Activated T-cell treated with anti-CD3 and anti-CD28 coated beads, Interleukin-2, amount 50 U/mL, for 24 hours (primary cell): ENCODE data around the gene ADTRP.

Experiments
- DNase-seq: peaks from one replicate; pipeline ENCODE4 v3.0.0-alpha.2; 2020
- H3K27ac Mint-ChIP-seq: 2 replicates; pipeline ENCODE4 v1.8.0; 2020; ENCODE audit warnings: mild to moderate bottlenecking, mixed read lengths
- H3K27me3 Mint-ChIP-seq: 2 replicates; pipeline ENCODE4 v1.8.0; 2020; ENCODE audit warnings: mixed read lengths
- H3K36me3 Mint-ChIP-seq: 2 replicates; pipeline ENCODE4 v1.8.0; 2020; ENCODE audit warnings: low read depth, mixed read lengths
- H3K4me1 Mint-ChIP-seq: 2 replicates; pipeline ENCODE4 v1.8.0; 2020; ENCODE audit warnings: low read depth, mixed read lengths
- H3K4me3 Mint-ChIP-seq: 2 replicates; pipeline ENCODE4 v1.8.0; 2020; ENCODE audit warnings: mild to moderate bottlenecking, moderate library complexity, mixed read lengths
- H3K9me3 Mint-ChIP-seq: 2 replicates; pipeline ENCODE4 v1.8.0; 2020; ENCODE audit warnings: mixed read lengths

Gene ADTRP, protein sequence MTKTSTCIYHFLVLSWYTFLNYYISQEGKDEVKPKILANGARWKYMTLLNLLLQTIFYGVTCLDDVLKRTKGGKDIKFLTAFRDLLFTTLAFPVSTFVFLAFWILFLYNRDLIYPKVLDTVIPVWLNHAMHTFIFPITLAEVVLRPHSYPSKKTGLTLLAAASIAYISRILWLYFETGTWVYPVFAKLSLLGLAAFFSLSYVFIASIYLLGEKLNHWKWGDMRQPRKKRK

GRCh38 chr6:11778648-11779328, at the start of gene ADTRP:
TSS of gene ADTRP (minus strand) at chr6:11778803. CDS start at chr6:11778759, 44 bp downstream.
- Mint-ChIP-seq H3K27ac (no peak within 1 kb of the TSS), H3K27me3 (peaks cover 2% of the 10 kb centered on the region), H3K9me3 (no peaks in the 10 kb centered on the region), H3K4me3 (no peak within 1 kb of the TSS), H3K36me3 (no peaks in the 10 kb centered on the region), H3K4me1 (no peaks in the 10 kb centered on the region)
- DNase-seq, result no peak

DNA sequence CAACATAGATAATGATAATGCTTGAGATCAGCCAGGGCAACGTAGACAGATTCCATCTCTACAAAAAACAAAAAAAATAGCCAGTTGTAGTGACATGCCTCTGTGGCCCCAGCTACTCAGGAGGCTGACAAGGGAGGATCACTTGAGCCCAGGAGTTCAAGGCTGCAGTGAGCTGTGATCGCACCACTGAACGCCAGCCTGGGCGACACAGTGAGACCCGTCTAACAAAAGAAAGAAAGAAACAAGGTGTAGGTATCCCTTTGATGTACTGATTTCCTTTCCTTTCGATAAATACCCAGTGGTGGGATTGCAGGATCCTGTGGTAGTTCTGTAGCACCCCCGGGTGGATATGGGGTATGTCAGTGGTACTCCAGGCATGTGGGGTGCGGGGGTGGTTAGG, 48.2 kb upstream of the ADTRP start:
- Mint-ChIP-seq H3K27ac (no peak overlapping the region), H3K27me3 (no peaks in the 10 kb centered on the region), H3K9me3 (no peaks in the 10 kb centered on the region), H3K4me3 (no peak overlapping the region), H3K4me1 (peaks cover 16% of the 10 kb centered on the region), H3K36me3 (no peaks in the 10 kb centered on the region)
- no peak for DNase-seq

DNA sequence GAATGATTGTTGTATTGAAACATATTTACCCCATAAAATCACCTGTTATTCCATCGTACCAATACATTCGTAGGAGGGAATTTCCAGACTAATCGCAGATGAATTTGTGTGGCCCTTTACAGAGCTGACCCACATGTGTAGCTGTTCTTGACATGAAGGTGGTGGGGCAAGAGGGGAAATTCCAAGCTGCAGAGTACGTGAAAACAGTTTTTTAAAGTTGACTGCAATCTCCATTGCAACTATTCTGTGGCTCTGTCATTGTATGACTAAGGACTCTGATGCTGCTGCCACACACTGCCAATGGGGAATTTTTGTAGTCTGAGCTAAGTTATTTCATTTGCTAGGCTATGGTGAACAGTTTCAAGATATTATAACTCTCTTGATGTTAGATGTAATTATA, 46.4 kb upstream of the ADTRP start:
- no peaks in the 10 kb centered on the region for H3K9me3 Mint-ChIP-seq
- H3K4me3 Mint-ChIP-seq, result no peak overlapping the region
- no peaks in the 10 kb centered on the region for H3K27me3 Mint-ChIP-seq
- DNase-seq, result no peak
- H3K27ac Mint-ChIP-seq, result peak overlapping the region; percentile 70
- H3K4me1 Mint-ChIP-seq, result peaks cover 16% of the 10 kb centered on the region
- no peaks in the 10 kb centered on the region for H3K36me3 Mint-ChIP-seq

- DNase-seq, result no peak
- Mint-ChIP-seq H3K27me3 (no peaks in the 10 kb centered on the region), H3K27ac (no peak overlapping the region), H3K36me3 (no peaks in the 10 kb centered on the region), H3K4me1 (peaks cover 16% of the 10 kb centered on the region), H3K4me3 (no peak overlapping the region), H3K9me3 (no peaks in the 10 kb centered on the region)
Measured at GRCh38 chr6:11822346-11822745, 43.7 kb upstream of the ADTRP start.

DNA sequence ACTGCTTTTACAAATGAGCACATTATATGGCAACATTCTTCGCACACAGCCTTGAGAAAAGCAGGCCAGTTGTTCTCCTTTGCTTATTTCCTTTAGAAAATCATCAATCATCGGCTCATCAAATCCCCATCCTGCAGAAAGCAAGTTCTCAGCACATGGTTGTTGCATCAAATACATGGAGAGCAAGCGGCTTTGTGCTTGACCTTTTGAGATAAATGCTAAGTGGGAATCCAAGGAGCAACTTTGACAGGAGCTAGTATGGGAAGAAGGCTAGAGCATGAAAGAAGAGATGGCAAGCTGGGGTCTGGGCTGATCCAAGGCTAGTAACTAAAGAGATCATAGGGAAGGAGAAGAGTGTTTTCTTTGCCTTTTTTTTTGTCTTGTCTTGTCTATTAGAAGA, 43.2 kb upstream of the ADTRP start:
- H3K4me3 Mint-ChIP-seq, result no peak overlapping the region
- H3K9me3 Mint-ChIP-seq, result no peaks in the 10 kb centered on the region
- no peak overlapping the region for H3K27ac Mint-ChIP-seq

DNA sequence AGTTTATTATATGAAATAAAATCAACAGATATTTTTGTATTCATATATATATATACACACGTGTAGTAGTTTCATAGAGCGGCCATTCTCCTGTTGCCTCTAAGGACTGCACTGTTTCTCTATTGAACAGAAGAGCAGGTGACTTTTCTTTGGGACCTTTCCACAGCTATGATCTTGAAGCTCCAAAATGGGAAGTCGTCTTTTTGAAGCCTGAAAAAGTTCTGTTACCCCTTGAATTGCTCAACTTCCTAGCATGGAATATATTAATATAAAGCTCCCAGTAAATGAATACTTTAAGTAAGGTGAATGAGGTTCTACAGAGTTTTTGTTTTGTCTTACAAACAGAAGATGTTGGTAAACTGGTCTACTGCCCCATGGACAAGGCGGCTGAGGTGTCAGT, 42.2 kb upstream of the ADTRP start:
- Mint-ChIP-seq H3K9me3 (no peaks in the 10 kb centered on the region), H3K27me3 (no peaks in the 10 kb centered on the region), H3K27ac (no peak overlapping the region), H3K4me3 (no peak overlapping the region), H3K4me1 (peaks cover 16% of the 10 kb centered on the region), H3K36me3 (no peaks in the 10 kb centered on the region)
- DNase-seq, result no peak

More for the DNA sequence above, 43.2 kb upstream of the ADTRP start:
- Mint-ChIP-seq H3K27me3 (no peaks in the 10 kb centered on the region), H3K36me3 (no peaks in the 10 kb centered on the region), H3K4me1 (peaks cover 16% of the 10 kb centered on the region)
- no peak for DNase-seq

DNA sequence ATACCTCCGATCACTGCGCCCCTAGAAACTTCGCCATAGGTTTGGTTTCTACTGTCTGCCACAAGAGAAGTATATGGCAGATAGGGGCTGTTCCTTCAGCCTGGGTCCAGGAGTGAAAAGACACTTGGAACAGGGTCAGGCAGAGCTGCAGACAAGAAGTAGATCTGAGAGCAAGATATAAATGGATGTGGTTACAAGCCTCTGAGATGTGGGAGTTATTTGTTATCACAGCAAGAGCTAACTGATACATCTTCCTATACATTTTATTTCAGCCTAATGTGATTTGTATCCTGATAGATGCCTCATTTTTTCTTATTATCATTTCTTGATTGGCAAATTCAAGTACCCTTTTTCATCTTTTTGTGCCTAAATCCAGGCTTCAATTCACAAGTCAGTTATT, 40.9 kb upstream of the ADTRP start:
- Mint-ChIP-seq H3K27me3 (no peaks in the 10 kb centered on the region), H3K4me3 (no peak overlapping the region), H3K4me1 (peaks cover 4% of the 10 kb centered on the region), H3K27ac (no peak overlapping the region), H3K36me3 (no peaks in the 10 kb centered on the region), H3K9me3 (no peaks in the 10 kb centered on the region)
- DNase-seq, result no peak

GRCh38 chr6:11815231-11815630, 36.6 kb upstream of the ADTRP start:
- Mint-ChIP-seq H3K4me3 (no peak overlapping the region), H3K36me3 (no peaks in the 10 kb centered on the region), H3K27me3 (no peaks in the 10 kb centered on the region), H3K4me1 (peaks cover 14% of the 10 kb centered on the region), H3K27ac (no peak overlapping the region), H3K9me3 (no peaks in the 10 kb centered on the region)
- DNase-seq, result no peak

DNA sequence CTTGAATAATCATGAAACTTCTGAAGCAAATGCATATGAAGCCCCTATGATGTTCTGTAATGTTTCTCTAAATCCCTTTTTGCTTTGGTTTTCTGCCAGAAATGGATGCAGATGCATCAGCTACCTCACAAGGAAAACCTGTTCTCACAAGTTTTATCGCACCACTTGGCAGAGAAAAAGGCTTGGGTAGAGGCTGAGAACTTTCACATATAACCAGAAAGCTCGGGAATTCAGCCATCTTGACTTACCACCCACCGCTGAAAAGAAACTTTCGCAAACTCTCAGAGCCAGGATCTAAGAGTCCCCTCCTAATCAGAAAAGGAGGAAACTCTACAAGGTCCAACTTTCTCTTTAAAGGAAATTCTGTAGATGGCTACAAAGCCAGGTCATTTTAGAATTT, 36.2 kb upstream of the ADTRP start:
- Mint-ChIP-seq H3K27me3 (no peaks in the 10 kb centered on the region), H3K27ac (no peak overlapping the region), H3K4me3 (no peak overlapping the region), H3K36me3 (no peaks in the 10 kb centered on the region), H3K9me3 (no peaks in the 10 kb centered on the region), H3K4me1 (peaks cover 14% of the 10 kb centered on the region)
- no peak for DNase-seq

DNA sequence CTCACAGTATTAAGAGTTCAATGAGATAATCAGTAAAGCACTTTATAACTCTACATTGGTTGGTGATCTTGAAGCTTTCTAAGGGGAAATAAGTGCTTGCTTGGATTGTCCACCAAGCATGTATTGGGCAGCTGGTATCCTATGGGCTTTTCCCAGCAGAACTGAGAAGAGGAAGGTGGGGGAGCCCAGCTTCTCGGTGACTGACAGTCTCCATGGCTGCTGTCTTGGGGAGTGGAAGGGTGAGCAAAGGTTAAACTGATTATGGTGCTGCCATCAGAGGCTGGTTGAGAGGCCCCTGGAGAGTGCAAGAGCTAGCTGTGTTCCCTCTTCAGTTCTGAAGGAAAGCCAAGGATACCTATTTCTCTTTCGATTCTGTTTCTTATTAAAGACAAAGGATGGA, 35.5 kb upstream of the ADTRP start:
- Mint-ChIP-seq H3K27ac (no peak overlapping the region), H3K4me1 (peaks cover 14% of the 10 kb centered on the region), H3K27me3 (no peaks in the 10 kb centered on the region), H3K9me3 (no peaks in the 10 kb centered on the region), H3K36me3 (no peaks in the 10 kb centered on the region), H3K4me3 (no peak overlapping the region)
- no peak for DNase-seq

DNA sequence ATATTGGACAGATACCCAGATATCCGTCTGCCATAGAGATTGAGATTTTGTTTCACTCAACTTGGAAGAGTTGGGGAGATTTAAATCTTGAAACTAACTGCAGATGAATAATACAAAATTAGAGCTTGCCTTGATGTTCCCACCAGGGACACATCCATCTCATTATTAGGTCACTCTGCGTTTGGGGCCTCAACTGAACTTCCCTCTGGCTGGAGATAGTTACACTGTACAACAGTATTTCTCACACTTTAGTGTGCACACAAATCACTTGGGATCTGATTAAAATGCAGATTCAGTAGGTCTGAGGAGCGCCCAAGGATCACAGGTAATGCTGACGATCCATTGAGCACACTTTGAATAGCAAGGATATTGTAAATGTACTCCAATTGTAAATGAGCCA, 35.0 kb upstream of the ADTRP start:
- Mint-ChIP-seq H3K27me3 (no peaks in the 10 kb centered on the region), H3K9me3 (no peaks in the 10 kb centered on the region), H3K4me3 (no peak overlapping the region), H3K4me1 (peaks cover 14% of the 10 kb centered on the region), H3K27ac (no peak overlapping the region), H3K36me3 (no peaks in the 10 kb centered on the region)
- no peak for DNase-seq

DNA sequence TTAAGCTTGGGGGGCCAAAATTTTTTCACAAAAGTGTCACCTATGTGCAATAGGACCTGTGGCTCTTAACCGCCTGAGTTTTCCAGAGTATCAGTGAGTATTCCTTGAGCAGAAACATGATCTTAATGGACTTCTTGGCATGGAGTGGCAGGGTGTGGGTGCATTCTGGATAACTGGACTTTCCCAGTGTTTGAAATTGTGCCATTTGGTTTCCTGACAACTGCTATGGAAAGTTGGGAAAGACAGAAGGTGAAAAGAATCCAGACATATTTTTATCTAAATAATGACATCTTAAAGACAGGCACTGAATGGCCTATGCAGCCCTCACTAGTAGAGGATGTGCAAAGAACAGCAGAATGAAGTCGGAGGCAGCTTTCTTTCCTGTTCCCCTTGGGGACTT, 34.3 kb upstream of the ADTRP start:
- Mint-ChIP-seq H3K9me3 (no peaks in the 10 kb centered on the region), H3K4me1 (peaks cover 14% of the 10 kb centered on the region), H3K27me3 (no peaks in the 10 kb centered on the region), H3K27ac (no peak overlapping the region), H3K36me3 (no peaks in the 10 kb centered on the region), H3K4me3 (no peak overlapping the region)
- DNase-seq, result no peak

DNA sequence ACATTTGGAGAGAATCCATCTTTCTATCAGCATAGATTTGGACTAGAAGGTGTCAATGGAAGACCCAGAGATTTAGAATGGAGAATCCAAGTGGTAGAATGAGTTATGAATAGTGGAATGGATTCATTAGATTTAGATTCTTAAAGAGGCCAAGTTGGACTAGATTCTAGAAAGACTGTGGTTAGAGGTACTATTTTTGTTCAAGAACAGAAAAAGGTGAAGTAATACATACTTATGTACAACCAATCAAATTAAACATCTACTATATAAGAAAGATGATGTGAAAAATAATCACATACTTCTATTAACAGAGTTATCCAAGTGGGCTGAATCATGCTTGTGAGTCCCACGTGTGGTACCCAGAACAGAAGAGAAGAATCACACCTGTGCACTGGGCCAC, 33.8 kb upstream of the ADTRP start:
- peaks cover 14% of the 10 kb centered on the region for H3K4me1 Mint-ChIP-seq
- H3K4me3 Mint-ChIP-seq, result no peak overlapping the region
- no peak overlapping the region for H3K27ac Mint-ChIP-seq
- H3K36me3 Mint-ChIP-seq, result no peaks in the 10 kb centered on the region
- no peak for DNase-seq
- no peaks in the 10 kb centered on the region for H3K27me3 Mint-ChIP-seq
- no peaks in the 10 kb centered on the region for H3K9me3 Mint-ChIP-seq

GRCh38 chr6:11811644-11812264, 33.2 kb upstream of the ADTRP start:
- Mint-ChIP-seq H3K27ac (peak overlapping the region; percentile 27), H3K27me3 (peaks cover 3% of the 10 kb centered on the region), H3K4me3 (no peak overlapping the region), H3K9me3 (no peaks in the 10 kb centered on the region), H3K36me3 (no peaks in the 10 kb centered on the region), H3K4me1 (peaks cover 18% of the 10 kb centered on the region)
- DNase-seq, result no peak

- peaks cover 3% of the 10 kb centered on the region for H3K27me3 Mint-ChIP-seq
- H3K36me3 Mint-ChIP-seq, result no peaks in the 10 kb centered on the region
- H3K9me3 Mint-ChIP-seq, result no peaks in the 10 kb centered on the region
- DNase-seq, result no peak
- H3K4me1 Mint-ChIP-seq, result peaks cover 25% of the 10 kb centered on the region
- peak overlapping the region; percentile 27 for H3K27ac Mint-ChIP-seq
- H3K4me3 Mint-ChIP-seq, result no peak overlapping the region
Measured at GRCh38 chr6:11810854-11811643, 32.4 kb upstream of the ADTRP start.
